ENCODE data around the gene IRF5. TPM values are rescaled to one million over a fixed set of nuclear protein-coding genes. Genes with fewer than 3 reads are reported as not detected.

The IRF5 gene, protein sequence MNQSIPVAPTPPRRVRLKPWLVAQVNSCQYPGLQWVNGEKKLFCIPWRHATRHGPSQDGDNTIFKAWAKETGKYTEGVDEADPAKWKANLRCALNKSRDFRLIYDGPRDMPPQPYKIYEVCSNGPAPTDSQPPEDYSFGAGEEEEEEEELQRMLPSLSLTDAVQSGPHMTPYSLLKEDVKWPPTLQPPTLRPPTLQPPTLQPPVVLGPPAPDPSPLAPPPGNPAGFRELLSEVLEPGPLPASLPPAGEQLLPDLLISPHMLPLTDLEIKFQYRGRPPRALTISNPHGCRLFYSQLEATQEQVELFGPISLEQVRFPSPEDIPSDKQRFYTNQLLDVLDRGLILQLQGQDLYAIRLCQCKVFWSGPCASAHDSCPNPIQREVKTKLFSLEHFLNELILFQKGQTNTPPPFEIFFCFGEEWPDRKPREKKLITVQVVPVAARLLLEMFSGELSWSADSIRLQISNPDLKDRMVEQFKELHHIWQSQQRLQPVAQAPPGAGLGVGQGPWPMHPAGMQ
- 13.4 to 16.7 TPM (median 14.9 TPM) in 5 replicates for total RNA-seq (2022; extraction: Qiagen RNA extraction)

DNA sequence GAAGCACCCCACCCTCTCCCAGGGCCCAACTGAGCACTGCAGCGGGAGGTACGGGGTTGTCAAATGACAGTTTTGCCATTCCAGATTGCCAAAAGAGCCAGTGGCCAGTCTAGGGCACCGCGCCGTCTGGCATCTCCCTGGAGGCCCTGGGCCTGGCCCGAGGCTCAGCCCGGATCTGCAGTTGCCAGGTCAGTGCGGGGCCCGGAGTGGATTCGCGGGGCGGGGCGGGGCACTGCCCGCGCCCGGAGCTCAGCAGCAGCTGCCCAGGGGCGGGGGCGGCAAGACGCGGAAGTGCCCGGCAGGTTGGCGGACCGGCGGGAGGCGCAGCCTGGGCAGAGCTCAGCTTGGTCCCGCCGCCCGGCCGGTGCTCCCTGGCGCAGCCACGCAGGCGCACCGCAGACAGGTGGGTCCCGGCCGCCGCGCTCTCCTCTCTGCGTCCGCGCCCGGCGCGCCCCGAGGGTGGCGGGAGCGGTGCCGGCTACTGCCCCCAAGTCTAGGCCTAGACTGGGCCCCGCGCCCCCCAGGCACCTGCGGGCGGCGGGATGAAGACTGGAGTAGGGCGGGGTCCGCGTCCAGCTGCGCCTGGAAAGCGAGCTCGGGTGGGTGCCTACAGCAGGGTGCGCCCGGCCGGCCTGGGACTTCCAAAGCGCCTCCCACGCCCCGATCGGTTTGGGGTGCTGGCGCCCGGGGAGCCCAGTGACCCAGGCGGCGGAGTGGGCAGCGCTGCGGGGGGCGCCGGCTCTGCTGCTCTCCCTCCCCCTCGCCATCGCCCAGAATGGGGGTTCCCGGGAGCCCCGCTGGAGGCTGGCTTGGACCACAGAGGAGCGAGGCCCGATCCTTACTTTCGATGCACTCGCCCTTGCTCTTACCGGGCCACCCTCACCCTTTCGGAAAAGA, at the start of gene IRF5:
IRF5 (plus strand) TSS at position 281 of the 897 bp plus-strand sequence. CDS start 4,155 bp downstream, outside the sequence.

DNA sequence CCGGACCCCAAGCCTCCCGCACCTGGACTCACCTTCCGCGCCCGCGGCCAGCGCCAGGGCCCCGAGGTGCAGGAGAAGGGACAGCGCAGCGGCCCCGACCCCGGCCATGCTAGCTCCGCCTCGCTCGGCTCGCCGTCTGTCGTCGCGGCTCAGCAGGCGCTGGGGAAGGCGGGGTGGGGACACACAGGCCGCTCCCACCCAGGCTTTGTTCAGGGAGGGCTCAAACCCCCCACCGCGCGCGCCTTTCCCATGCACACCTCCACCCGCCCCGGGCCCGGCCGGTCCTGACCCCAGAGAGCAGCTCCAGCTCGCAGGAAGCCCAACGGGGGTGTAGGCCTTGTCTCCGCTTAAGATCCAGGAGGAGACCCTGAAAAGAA, 27.2 kb upstream of the IRF5 start, which contains the start of gene KCP:
KCP (minus strand) TSS at position 141 of the 377 bp plus-strand sequence; CDS start at position 108, 33 bp downstream.

Other genes with a start within 250 kb of the IRF5 start
- gene CALU, start 198.6 kb upstream of the IRF5 start, total RNA-seq (2022; extraction: Qiagen RNA extraction): 123 to 185 TPM (median 155 TPM) in 5 replicates
- not detected in 5 replicates for gene OPN1SW, start 162.1 kb upstream of the IRF5 start, total RNA-seq (2022; extraction: Qiagen RNA extraction)
- gene CCDC136, start 146.0 kb upstream of the IRF5 start, total RNA-seq (2022; extraction: Qiagen RNA extraction): 1.4 to 2.2 TPM (median 2.0 TPM) in 5 replicates
- 3.6 to 5.7 TPM (median 3.8 TPM) in 5 replicates for gene FLNC, start 107.5 kb upstream of the IRF5 start, total RNA-seq (2022; extraction: Qiagen RNA extraction)
- gene ATP6V1F, start 75.1 kb upstream of the IRF5 start, total RNA-seq (2022; extraction: Qiagen RNA extraction): 237 to 276 TPM (median 253 TPM) in 5 replicates
- 0.05 to 0.30 TPM (median 0.15 TPM) in 5 replicates for gene KCP, start 27.2 kb upstream of the IRF5 start, total RNA-seq (2022; extraction: Qiagen RNA extraction)
- 39.8 to 43.3 TPM (median 40.9 TPM) in 5 replicates for gene TNPO3, start 117.2 kb downstream of the IRF5 start, total RNA-seq (2022; extraction: Qiagen RNA extraction)
- 4.8 to 6.9 TPM (median 6.3 TPM) in 5 replicates for gene TSPAN33, start 206.8 kb downstream of the IRF5 start, total RNA-seq (2022; extraction: Qiagen RNA extraction)

Data from A549 treated with Mapracorat at 1 μM for 4 hours (cell line).